ENCODE results near the gene FLAD1.
A peak's percentile ranks its signal among the peaks of the same experiment; 100 is the strongest.

Gene FLAD1

GRCh38 chr1:154938604-154939399 lies 44.3 kb upstream of the FLAD1 start:
- H3K4me3 ChIP-seq (replicated peaks in 1 of 2; ENCODE audit: low read depth in 2 of 2, low read length in 2 of 2) = no peak overlapping the region
- DNase-seq (ENCODE audit: low read depth in 2 of 2) = no peak
- no peak for TF ChIP-seq CTCF (IDR thresholded peaks at IDR 0.05; ENCODE audit: low read depth, low read length)

- no peak for DNase-seq (ENCODE audit: low read depth in 2 of 2)
- TF ChIP-seq CTCF (IDR thresholded peaks at IDR 0.05; ENCODE audit: low read depth, low read length) = no peak
- no peak overlapping the region for H3K4me3 ChIP-seq (replicated peaks in 1 of 2; ENCODE audit: low read depth in 2 of 2, low read length in 2 of 2)
Measured at GRCh38 chr1:154940213-154940560, 43.0 kb upstream of the FLAD1 start.

DNA sequence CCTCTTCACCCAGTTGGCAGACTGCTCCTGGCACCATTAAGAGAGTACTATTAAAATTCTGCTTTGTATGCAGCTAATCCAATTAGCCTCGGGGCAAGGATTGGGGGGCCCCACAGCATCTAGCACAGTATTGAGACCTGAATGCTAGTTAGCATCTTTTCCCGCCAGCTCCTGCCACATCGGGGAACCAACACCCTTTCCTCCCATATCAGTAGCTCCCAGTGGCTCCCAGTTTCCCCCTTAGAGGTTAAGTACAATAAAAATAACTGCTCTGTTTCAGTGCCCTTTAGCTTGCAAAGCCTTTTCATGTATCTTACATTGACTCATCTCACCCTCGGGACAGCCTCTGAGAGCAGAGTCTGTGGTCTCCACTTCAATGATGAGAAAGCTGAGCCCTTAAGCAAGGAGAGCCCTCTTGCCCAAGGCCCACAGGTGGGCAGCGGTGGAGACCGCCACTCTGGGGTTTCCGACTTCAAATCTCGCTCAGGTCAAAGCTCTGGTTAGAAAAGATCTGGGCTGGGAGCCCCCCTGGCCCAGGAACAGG lies 42.4 kb upstream of the FLAD1 start:
- TF ChIP-seq CTCF (IDR thresholded peaks at IDR 0.05; ENCODE audit: low read depth, low read length) = no peak
- DNase-seq (ENCODE audit: low read depth in 2 of 2) = no peak
- H3K4me3 ChIP-seq (replicated peaks in 1 of 2; ENCODE audit: low read depth in 2 of 2, low read length in 2 of 2) = no peak overlapping the region

DNA sequence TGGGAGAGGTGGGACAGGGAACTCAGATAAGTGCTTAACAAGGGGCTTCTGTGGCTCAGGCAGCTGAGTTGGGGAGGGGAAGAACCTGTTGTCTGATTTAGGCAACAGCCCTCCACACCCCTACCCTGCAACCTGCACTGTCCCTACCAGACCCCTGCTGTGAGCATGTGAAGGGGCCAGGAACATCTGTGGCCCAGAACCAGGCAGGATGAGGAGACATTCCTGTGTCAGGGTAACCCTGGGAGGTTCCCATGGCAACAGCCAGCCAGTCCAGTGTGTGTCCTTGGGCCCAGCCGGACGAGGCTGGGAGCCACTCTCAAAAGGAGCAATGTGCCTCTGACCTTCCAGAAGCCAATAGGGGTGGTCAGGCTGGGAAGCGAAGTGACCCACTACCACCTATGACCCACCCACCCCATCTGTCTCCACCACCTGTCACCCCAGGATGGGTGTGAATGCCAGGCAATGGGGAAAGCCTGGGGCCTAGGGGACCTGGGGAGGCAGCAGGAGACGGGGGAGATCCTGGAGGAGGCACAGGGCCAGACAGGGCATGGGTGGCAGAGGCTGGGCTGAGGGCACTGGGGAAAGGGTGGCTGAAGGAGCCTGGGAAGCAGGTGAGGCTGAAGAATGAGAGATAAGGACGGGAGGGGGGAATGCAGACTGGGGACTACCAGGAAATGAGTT lies 41.7 kb upstream of the FLAD1 start:
- DNase-seq (ENCODE audit: low read depth in 2 of 2) = no peak
- H3K4me3 ChIP-seq (replicated peaks in 1 of 2; ENCODE audit: low read depth in 2 of 2, low read length in 2 of 2) = no peak overlapping the region
- TF ChIP-seq CTCF (IDR thresholded peaks at IDR 0.05; ENCODE audit: low read depth, low read length) = no peak

GRCh38 chr1:154943649-154944400 lies 39.3 kb upstream of the FLAD1 start:
- TF ChIP-seq CTCF (IDR thresholded peaks at IDR 0.05; ENCODE audit: low read depth, low read length) = peak; percentile 79
- no peak overlapping the region for H3K4me3 ChIP-seq (replicated peaks in 1 of 2; ENCODE audit: low read depth in 2 of 2, low read length in 2 of 2)
- DNase-seq (ENCODE audit: low read depth in 2 of 2) = peak in 1 of 2 donors; percentile 42

DNA sequence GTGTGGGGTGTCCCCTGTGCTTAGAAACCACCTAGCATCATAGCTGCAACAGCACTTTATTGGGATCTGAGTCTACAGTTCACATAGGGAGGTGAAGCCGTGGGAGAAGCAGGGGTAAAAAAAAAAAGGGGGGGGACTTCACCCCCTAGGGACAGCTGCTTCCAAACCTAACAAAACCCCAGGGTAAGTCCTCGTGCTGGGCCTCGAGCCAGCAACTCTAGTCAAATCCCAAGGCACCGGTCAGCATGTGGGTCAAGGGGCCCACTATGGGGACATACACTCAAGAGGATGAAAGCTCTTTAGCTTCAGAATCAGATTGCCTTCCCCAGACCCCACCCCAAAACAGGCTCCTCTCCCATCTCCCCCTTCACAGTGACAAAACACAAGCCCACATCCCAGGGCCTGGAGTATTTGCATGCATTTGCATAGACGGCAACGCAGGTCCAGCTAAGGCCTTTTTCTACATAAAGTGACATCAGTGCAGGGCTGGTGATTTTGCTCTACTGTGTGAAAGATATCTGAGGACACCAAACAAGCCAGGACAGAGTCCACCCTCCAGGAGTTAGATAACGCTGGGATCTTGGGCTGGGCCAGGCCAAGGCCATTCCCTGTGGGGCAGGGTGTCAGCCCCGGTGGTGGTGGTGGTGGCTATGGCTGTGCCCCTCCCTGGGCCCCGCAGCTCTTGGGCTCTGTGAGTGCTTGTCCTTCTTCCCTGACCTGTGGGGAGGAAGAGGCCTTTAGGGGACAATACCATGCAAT lies 38.6 kb upstream of the FLAD1 start:
- no peak overlapping the region for H3K4me3 ChIP-seq (replicated peaks in 1 of 2; ENCODE audit: low read depth in 2 of 2, low read length in 2 of 2)
- DNase-seq (ENCODE audit: low read depth in 2 of 2) = peak in 1 of 2 donors; percentile 26
- TF ChIP-seq CTCF (IDR thresholded peaks at IDR 0.05; ENCODE audit: low read depth, low read length) = no peak

Measured in cardiac fibroblast (primary cell).